Upper lobe of left lung (tissue), 6 donors: ENCODE results near the gene PCK2. TPM values are rescaled to one million over a fixed set of nuclear protein-coding genes. Genes with fewer than 3 reads are reported as not detected.

Experiments used
- ATAC-seq, 2 donors: fragments of 200-7000 bp; cut with Tn5 transposase; one replicate each; pipeline ENCODE4 v1.9.1; 2022; ENCODE audit warnings: mild to moderate bottlenecking in 2 of 2, moderate library complexity in 2 of 2; ENCODE audit not compliant: low FRiP score in 2 of 2
- DNase-seq, 2 donors: peaks; one replicate each; pipeline ENCODE4 v3.0.0-alpha.2; 2019 to 2020
- H3K27ac ChIP-seq, 4 donors: fragments of 200-600 bp; sonication (generic); one replicate each; pipeline ENCODE4 v1.5.1; 2016 to 2019
- H3K27me3 ChIP-seq, 4 donors: fragments of 200-600 bp; sonication (generic); one replicate each; pipeline ENCODE4 v1.5.1; 2017 to 2019
- H3K36me3 ChIP-seq, 4 donors: fragments of 200-600 bp; sonication (generic); one replicate each; pipeline ENCODE4 v1.5.1; 2016 to 2019
- H3K4me1 ChIP-seq, 4 donors: fragments of 200-600 bp; sonication (generic); one replicate each; pipeline ENCODE4 v1.5.1; 2018 to 2019
- H3K4me3 ChIP-seq, 4 donors: fragments of 200-600 bp; sonication (generic); one replicate each; pipeline ENCODE4 v1.5.1; 2017 to 2019; ENCODE audit warnings: mild to moderate bottlenecking in 2 of 4, moderate library complexity in 1 of 4
- H3K9me3 ChIP-seq, 4 donors: fragments of 200-600 bp; sonication (generic); one replicate each; pipeline ENCODE4 v1.5.1; 2018 to 2019
- EP300 ChIP-seq, 4 donors: sonication (generic); formaldehyde crosslinking; IDR thresholded peaks; one replicate each; pipeline ENCODE4 v1.5.1; 2017; ENCODE audit warnings: antibody characterized with exemption in 4 of 4, control low read depth in 2 of 4
- POLR2A ChIP-seq, 4 donors: fragments of 450-650 bp; IDR thresholded peaks; one replicate each; pipeline ENCODE4 v1.5.1; 2016 to 2017; ENCODE audit warnings: antibody characterized with exemption in 4 of 4, mild to moderate bottlenecking in 2 of 4
- POLR2AphosphoS5 ChIP-seq, 2 donors: sonication (generic); formaldehyde crosslinking; IDR thresholded peaks; one replicate each; pipeline ENCODE4 v1.5.1; 2017; ENCODE audit warnings: antibody characterized with exemption in 2 of 2
- WGBS, 2 donors: methylation state at CpG; one replicate each; pipeline ENCODE4 v1.1.5; 2017 to 2018; 5-methylcytosine and 5-hydroxymethylcytosine counted together
- total RNA-seq, 6 donors: library from RNA; depleted of rRNA in 4 of 6; stranded (reverse); fragments of >200 nt in 4 of 6; gene quantifications; one replicate each; pipeline versions ENCODE4 v1.1.0 to v1.2.1, GENCODE V29; 2016 to 2021
- TF ChIP-seq, protein P1 (sequence below), 6 experiments: fragments of 450-650 bp in 4 of 6; fragments of 200-600 bp in 2 of 6; sonication (generic) in 2 of 6; IDR thresholded peaks; one replicate each; pipeline ENCODE4 v1.5.1; 2016 to 2019; ENCODE audit warnings: antibody characterized with exemption in 6 of 6
- donor health status: DM: no; HTN: no; CAD: no; lungs with moderate emphysema.
- donor health status: DM: no; HTN: yes; CAD: no; lungs with severe emphysema.

Gene PCK2
- total RNA-seq, 6 donors from 2014 or later: 27.2 to 70.3 (median 34.9) TPM

DNA sequence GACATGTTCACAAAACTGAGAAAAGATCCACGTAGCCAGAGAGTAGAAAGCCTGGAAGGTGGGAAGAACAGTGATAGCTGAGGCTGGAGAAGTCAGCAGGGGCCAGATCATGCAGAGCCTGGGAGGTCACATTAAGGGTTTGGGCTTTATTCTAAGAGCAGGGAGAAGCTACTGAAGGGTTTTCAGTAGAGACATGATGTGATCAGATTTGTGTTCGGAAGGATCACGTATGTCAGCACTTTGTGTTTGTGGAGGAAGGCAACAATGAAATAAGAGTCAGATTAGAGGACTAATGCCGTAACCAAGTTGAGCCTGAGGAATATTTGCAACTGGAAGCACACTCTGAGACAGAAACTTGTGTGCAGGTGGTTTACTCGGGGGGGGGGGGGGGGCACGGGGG, 4.2 kb upstream of the PCK2 start:
- Histone ChIP-seq H3K27me3 (no peaks in the 10 kb centered on the region), H3K4me1 (peaks cover 4 to 23% (median 17%) of the 10 kb centered on the region in 4 donors), H3K9me3 (no peaks in the 10 kb centered on the region), H3K36me3 (no peaks in the 10 kb centered on the region), H3K27ac (no peak overlapping the region), H3K4me3 (no peak overlapping the region)
- no peak for TF ChIP-seq POLR2AphosphoS5 (IDR thresholded peaks at IDR 0.05)
- TF ChIP-seq EP300 (IDR thresholded peaks at IDR 0.05): no peak
- TF ChIP-seq, protein P1, sequence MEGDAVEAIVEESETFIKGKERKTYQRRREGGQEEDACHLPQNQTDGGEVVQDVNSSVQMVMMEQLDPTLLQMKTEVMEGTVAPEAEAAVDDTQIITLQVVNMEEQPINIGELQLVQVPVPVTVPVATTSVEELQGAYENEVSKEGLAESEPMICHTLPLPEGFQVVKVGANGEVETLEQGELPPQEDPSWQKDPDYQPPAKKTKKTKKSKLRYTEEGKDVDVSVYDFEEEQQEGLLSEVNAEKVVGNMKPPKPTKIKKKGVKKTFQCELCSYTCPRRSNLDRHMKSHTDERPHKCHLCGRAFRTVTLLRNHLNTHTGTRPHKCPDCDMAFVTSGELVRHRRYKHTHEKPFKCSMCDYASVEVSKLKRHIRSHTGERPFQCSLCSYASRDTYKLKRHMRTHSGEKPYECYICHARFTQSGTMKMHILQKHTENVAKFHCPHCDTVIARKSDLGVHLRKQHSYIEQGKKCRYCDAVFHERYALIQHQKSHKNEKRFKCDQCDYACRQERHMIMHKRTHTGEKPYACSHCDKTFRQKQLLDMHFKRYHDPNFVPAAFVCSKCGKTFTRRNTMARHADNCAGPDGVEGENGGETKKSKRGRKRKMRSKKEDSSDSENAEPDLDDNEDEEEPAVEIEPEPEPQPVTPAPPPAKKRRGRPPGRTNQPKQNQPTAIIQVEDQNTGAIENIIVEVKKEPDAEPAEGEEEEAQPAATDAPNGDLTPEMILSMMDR (IDR thresholded peaks at IDR 0.05): no peak
- no peak for TF ChIP-seq POLR2A (IDR thresholded peaks at IDR 0.05)
- no peak for ATAC-seq
- DNase-seq: no peak
- WGBS, 2 donors: 88 to 91% methylated on average over 6 of the region's 6 CpGs

DNA sequence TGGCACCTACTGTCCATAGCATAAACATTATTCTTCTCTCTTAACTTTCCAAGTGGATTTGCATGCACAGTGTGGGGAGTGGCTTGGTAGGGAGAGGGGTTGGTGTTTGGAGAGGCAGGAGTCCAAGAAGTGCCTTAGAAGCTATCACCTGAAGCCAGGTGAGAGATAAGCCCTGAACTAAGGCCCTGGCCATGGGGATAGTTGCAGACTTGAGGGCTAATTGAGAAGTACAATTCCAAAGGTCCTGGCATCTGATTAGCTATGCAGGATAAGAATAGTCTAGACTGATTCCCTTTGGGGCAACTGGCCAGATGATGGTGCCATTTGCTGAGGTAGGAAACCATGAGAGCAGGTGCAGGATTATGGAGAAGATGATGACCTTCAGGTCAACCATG, 2.0 kb upstream of the PCK2 start:
- Histone ChIP-seq H3K27ac (no peak overlapping the region), H3K4me1 (peaks cover 8 to 40% (median 27%) of the 10 kb centered on the region in 4 donors), H3K36me3 (no peaks in the 10 kb centered on the region), H3K27me3 (no peaks in the 10 kb centered on the region), H3K9me3 (no peaks in the 10 kb centered on the region), H3K4me3 (no peak overlapping the region)
- no peak for TF ChIP-seq EP300 (IDR thresholded peaks at IDR 0.05)
- ATAC-seq (no peak), DNase-seq (peak in 1 of 2 donors; percentile 29)

DNA sequence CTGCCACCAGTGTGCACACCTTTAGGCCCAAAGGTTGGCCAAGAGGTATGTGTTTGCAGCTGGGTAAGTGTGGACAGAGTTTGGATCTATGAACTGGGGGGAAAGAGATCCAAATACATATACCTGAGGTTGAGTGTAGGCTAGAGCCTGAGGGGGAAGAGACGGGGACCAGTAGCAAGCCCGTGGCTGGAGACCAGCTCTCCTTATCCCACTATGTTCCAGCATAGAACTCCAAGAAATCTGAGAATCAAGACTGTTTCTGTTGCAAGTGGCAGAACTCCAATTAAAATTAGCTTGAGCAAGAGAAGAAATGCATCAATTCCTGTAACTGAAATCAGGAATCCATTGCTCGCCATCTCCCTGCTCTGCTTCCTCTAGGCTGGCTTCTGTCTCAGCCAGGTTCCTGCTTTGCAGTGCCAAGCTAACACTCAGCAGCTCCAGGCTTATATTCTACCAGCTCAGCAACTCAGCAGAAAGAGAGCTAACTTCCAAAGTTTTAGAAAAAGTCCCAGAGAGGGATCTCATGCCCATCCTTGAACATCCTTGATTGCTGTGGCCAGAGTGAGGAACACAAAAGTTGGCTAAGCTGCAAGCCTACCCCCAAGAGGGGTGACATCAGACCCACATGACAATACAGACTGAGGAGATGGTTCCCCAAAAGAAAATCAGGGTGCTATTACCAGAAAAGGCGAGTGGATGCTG, 1.5 kb upstream of the PCK2 start:
- 81 to 85% methylated on average over 4 of the region's 4 CpGs for WGBS, 2 donors
- H3K27me3 ChIP-seq: no peaks in the 10 kb centered on the region
- no peak for DNase-seq
- no peak overlapping the region for H3K4me3 ChIP-seq
- ATAC-seq: no peak
- H3K9me3 ChIP-seq: no peaks in the 10 kb centered on the region
- peaks cover 0 to under 1% (median 0%) of the 10 kb centered on the region in 4 donors for H3K36me3 ChIP-seq
- TF ChIP-seq POLR2A (IDR thresholded peaks at IDR 0.05): no peak
- TF ChIP-seq, protein P1 (IDR thresholded peaks at IDR 0.05): no peak
- H3K27ac ChIP-seq: peak overlapping the region in 3 of 4 donors; percentile 97 to 98 (median 98)
- H3K4me1 ChIP-seq: peaks cover 8 to 40% (median 27%) of the 10 kb centered on the region in 4 donors

DNA sequence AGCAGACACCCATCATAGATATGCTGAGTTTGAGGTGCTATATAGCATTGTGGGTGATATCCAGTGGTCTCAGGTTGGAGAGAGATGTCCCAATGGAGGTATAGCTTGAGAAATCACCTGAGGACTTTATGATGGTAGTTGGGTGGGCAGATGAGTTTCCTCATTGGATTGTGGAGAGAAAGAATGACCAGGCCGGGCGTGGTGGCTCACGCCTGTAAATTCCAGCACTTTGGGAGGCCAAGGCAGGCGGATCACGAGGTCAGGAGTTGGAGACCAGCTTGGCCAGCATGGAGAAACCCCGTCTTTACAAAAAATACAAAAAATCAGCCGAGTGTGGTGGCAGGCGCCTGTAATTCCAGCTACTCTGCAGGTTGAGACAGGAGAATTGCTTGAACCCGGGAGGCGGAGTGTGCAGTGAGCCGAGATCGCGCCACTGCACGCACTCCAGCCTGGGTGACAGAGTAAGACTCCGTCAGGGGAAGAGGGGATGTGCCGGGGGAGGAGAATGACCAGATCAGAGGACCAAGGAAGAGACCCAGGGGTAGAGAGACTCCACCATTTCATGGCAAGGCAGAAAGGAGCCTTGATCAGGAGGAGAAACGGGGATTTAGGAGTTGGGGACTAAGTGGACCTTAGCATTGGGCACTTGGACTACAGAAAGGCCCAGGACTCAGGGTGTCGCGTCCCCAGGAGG, 757 bp upstream of the PCK2 start:
- TF ChIP-seq, protein P1 (IDR thresholded peaks at IDR 0.05): peak in 1 of 6 experiments; percentile 3
- no peak for TF ChIP-seq EP300 (IDR thresholded peaks at IDR 0.05)
- 77 to 83% methylated on average over 19 of the region's 19 CpGs for WGBS, 2 donors
- ATAC-seq: no peak
- H3K36me3 ChIP-seq: peaks cover 0 to 8% (median 5%) of the 10 kb centered on the region in 4 donors
- peak overlapping the region in 3 of 4 donors; percentile 75 to 88 (median 84) for H3K4me3 ChIP-seq
- no peak for DNase-seq
- H3K4me1 ChIP-seq: peaks cover 8 to 40% (median 27%) of the 10 kb centered on the region in 4 donors
- no peaks in the 10 kb centered on the region for H3K9me3 ChIP-seq
- H3K27ac ChIP-seq: peak overlapping the region; percentile 95 to 98 (median 98)
- H3K27me3 ChIP-seq: no peaks in the 10 kb centered on the region

DNA sequence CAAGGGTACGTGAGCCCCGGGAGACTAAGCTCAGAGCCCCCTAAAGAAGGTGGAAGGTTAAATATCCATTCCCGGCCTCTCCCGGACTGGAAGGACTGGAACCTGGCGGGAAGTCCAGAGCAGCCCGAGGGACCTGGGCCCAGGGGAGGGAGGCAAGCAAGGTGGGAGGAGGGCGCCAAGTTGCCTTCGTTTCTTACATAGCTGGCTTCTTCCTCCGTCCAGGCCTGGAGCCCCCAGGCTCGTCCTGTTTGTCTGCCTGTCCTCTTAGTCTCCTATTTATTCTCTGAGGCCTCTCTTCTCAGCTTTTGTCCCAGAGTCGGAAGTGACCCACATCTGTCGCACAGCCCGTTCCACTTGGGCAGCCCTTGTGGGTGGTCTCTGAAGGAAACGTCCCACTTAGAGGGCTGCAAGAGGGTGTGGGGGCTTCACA, 745 bp downstream of the PCK2 start:
- WGBS, 2 donors: 5 to 6% methylated on average over 13 to 14 of the region's 14 CpGs
- Histone ChIP-seq H3K27ac (peak overlapping the region; percentile 95 to 98 (median 98)), H3K4me3 (peak overlapping the region; percentile 75 to 88 (median 82)), H3K4me1 (peaks cover 8 to 47% (median 27%) of the 10 kb centered on the region in 4 donors), H3K27me3 (no peaks in the 10 kb centered on the region), H3K9me3 (no peaks in the 10 kb centered on the region), H3K36me3 (peaks cover 3 to 23% (median 19%) of the 10 kb centered on the region in 4 donors)
- TF ChIP-seq EP300 (IDR thresholded peaks at IDR 0.05) (no peak), POLR2AphosphoS5 (IDR thresholded peaks at IDR 0.05) (no peak), POLR2A (IDR thresholded peaks at IDR 0.05) (no peak)
- TF ChIP-seq, protein P1 (IDR thresholded peaks at IDR 0.05): no peak
- no peak for DNase-seq
- ATAC-seq: no peak
